Stomach smooth muscle (tissue), 2 donors: ENCODE measurements around the gene PAN2.

Experiments used
- H3K27ac ChIP-seq: one replicate; pipeline ENCODE4 v1.7.0; 2013; ENCODE audit warnings: mild to moderate bottlenecking, low read length, inconsistent platforms
- H3K27me3 ChIP-seq, 2 donors: one replicate each; pipeline ENCODE4 v1.7.0; 2013; ENCODE audit warnings: low read length in 2 of 2; ENCODE audit not compliant: insufficient read depth in 2 of 2, control insufficient read depth in 1 of 2
- H3K36me3 ChIP-seq, 2 donors: one replicate each; pipeline ENCODE4 v1.7.0; 2013; ENCODE audit warnings: low read length in 2 of 2; ENCODE audit not compliant: control insufficient read depth in 2 of 2, insufficient read depth in 2 of 2
- H3K4me1 ChIP-seq: one replicate; pipeline ENCODE4 v1.7.0; 2013; ENCODE audit warnings: low read length; ENCODE audit not compliant: control insufficient read depth, insufficient read depth
- H3K4me3 ChIP-seq, 2 donors: one replicate each; pipeline ENCODE4 v1.7.0; 2013; ENCODE audit warnings: low read length in 2 of 2
- H3K9ac ChIP-seq, 2 donors: one replicate each; pipeline ENCODE4 v1.7.0; 2013; ENCODE audit warnings: low read length in 2 of 2, mild to moderate bottlenecking in 1 of 2
- H3K9me3 ChIP-seq, 2 donors: one replicate each; pipeline ENCODE4 v1.7.0; 2013; ENCODE audit warnings: low read length in 2 of 2; ENCODE audit not compliant: control insufficient read depth in 2 of 2
- donor health status: healthy.
- donor health status: Pancreatic carcinoma.

The PAN2 gene, protein sequence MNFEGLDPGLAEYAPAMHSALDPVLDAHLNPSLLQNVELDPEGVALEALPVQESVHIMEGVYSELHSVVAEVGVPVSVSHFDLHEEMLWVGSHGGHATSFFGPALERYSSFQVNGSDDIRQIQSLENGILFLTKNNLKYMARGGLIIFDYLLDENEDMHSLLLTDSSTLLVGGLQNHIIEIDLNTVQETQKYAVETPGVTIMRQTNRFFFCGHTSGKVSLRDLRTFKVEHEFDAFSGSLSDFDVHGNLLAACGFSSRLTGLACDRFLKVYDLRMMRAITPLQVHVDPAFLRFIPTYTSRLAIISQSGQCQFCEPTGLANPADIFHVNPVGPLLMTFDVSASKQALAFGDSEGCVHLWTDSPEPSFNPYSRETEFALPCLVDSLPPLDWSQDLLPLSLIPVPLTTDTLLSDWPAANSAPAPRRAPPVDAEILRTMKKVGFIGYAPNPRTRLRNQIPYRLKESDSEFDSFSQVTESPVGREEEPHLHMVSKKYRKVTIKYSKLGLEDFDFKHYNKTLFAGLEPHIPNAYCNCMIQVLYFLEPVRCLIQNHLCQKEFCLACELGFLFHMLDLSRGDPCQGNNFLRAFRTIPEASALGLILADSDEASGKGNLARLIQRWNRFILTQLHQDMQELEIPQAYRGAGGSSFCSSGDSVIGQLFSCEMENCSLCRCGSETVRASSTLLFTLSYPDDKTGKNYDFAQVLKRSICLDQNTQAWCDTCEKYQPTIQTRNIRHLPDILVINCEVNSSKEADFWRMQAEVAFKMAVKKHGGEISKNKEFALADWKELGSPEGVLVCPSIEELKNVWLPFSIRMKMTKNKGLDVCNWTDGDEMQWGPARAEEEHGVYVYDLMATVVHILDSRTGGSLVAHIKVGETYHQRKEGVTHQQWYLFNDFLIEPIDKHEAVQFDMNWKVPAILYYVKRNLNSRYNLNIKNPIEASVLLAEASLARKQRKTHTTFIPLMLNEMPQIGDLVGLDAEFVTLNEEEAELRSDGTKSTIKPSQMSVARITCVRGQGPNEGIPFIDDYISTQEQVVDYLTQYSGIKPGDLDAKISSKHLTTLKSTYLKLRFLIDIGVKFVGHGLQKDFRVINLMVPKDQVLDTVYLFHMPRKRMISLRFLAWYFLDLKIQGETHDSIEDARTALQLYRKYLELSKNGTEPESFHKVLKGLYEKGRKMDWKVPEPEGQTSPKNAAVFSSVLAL

DNA sequence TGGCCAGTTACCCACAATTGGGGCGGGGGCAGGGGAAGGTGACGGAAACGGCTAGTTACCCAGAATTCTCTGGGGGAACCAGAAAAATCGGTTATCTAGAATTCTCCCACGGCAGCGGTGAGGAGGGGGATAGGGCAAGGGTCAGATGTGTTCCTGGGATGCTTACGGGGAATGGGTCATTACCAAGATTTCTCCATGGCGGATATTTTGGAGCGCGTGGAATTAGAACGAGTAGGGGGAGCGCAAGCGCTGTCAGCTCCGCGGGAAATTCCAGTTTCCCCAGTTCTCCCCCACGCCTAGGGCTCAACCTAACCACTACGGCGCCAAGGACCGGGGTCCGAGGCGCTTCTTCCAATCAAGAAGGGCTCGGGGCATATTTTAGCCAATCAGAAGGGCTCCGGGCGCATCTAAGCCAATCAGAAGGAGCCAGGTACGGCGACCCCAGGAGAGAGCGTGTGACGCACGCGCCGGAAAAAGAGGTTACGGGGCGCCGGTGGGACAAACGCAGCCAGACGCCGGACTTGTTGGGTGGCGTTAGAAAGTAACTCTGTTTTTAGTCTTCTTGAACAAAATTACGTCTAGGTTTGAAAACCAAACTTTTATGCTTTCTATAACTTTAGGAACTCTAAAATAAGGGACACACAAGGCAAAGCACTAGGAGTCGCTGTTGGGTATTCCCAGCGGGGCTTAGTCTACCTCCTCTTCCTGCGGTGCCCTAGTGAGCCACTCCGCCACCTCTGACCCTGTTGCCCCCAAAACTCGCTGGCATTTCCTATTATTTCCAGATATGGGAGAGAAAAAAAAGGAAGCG, at the start of gene PAN2:
Gene PAN2, minus strand, starts transcription at position 322 of the 811 bp plus-strand sequence. CDS start 906 bp downstream, outside the sequence.
- H3K36me3 ChIP-seq, result peaks cover 0 to under 1% of the 10 kb centered on the region in 2 donors
- no peaks in the 10 kb centered on the region for H3K9me3 ChIP-seq
- peak within 1 kb of the TSS; percentile 97 to 98 for H3K9ac ChIP-seq
- H3K4me1 ChIP-seq, result peaks cover 16% of the 10 kb centered on the region
- H3K27ac ChIP-seq, result peak within 1 kb of the TSS; percentile 99
- peak within 1 kb of the TSS; percentile 82 to 90 for H3K4me3 ChIP-seq
- no peaks in the 10 kb centered on the region for H3K27me3 ChIP-seq

DNA sequence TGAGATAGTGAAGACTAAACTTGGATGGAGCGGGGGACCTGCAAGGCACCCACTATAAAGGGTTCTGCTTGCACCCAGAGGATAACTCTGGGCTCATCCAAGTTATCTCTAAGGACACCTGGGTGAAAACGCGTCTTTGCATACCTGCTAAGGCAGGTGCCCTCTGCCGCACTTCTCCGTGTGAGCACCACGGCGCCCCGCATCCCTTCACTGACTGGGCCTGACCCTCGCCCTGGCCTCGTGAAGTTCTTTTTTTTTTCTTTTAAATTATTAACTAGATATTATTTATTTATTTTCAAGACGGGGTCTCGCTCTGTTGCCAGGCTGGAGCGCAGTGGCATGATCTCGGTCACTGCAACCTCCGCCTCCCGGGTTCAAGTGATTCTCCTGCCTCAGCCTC, 48.8 kb upstream of the PAN2 start:
- Histone ChIP-seq H3K27ac (no peak overlapping the region), H3K36me3 (no peaks in the 10 kb centered on the region), H3K9ac (no peak overlapping the region), H3K27me3 (no peaks in the 10 kb centered on the region), H3K4me1 (no peaks in the 10 kb centered on the region), H3K9me3 (no peaks in the 10 kb centered on the region), H3K4me3 (no peak overlapping the region)

DNA sequence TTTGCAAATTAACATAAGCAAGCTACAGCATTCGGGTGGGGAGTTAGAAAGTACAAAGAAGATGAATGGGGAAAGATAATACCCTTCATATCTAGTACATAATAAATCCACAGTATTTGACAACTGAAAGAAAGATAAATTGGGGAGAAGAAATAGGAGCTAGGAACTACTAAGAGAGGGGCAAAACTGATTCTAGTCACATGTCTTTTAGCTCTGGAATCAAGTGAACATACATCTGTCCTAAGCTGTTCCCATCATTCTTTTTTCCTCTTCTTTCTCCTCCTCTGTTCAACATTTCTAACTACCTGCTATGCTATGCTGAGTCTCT, 44.2 kb upstream of the PAN2 start:
- no peak overlapping the region for H3K27ac ChIP-seq
- no peaks in the 10 kb centered on the region for H3K9me3 ChIP-seq
- no peak overlapping the region for H3K9ac ChIP-seq
- no peaks in the 10 kb centered on the region for H3K36me3 ChIP-seq
- no peaks in the 10 kb centered on the region for H3K27me3 ChIP-seq
- H3K4me1 ChIP-seq, result no peaks in the 10 kb centered on the region
- H3K4me3 ChIP-seq, result no peak overlapping the region

DNA sequence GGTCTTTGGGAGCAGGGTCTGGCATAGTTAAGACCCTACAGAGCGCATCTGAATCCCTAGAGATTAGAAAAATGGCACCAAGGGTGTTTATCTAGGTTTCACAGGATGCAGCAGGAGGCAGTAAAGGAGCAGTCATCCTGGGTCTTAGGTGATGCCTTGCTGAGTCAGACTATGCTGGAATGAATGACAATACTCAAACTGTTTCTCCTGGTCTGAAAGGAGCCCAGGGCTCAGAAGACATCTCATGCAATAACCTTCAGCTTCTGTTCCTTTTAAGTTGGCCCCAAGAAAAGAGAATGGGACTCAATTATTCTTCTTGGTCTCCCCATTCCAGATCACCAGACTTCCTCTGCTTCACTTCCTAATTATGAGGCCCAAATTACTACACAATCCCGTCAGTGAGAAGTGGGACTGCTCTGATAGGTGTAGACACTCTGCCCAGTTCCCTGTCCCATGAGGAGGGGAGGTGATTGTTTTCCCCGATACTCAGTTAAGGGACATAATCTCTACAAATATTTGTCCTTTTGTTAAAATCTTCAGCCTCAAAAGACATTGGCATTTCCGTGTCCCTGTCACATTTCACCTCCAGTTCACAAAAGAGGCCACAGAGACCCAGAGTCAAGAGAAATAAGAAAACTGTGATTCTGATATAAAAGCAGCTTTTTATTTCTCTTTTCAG, 43.6 kb upstream of the PAN2 start:
- H3K27ac ChIP-seq, result no peak overlapping the region
- no peaks in the 10 kb centered on the region for H3K27me3 ChIP-seq
- H3K9ac ChIP-seq, result no peak overlapping the region
- no peaks in the 10 kb centered on the region for H3K36me3 ChIP-seq
- H3K9me3 ChIP-seq, result no peaks in the 10 kb centered on the region
- no peaks in the 10 kb centered on the region for H3K4me1 ChIP-seq
- H3K4me3 ChIP-seq, result no peak overlapping the region

DNA sequence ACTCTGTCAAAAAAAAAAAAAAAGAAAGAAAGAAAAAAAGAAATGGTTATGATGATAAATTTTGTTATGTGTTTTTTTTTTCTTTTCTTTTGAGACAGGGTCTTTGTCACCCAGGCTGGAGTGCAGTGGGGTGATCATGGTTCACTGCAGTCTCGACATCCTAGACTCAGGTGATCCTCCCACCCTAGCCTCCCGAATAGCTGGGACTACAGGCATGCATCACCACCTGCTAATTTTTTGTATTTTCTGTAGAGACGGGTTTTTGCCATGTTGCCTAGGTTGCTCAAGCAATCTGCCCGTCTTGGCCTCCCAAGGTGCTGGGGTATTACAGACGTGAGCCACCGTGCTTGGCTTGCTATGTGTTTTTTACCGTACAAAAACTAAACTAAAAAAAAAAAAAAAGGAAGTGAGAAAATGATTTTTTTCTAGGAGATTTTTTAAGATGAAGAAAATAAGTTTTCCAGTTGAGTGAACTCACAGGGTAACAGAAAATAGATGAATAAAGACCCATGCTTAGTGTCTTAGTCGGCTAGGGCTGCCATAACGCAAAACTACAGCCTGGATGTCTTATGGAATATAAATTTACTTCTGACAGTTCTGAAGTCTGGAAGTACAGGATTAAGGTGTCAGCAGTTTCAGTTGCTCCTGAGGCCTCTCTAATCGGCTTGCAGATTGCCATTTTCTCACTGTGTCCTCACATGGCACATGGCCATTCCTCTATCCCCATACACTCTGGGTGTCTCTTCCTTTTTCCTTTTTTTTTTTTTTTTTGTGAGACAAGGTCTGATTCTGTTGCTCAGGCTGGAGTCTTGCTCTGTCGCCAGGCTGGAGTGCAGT, 42.0 kb upstream of the PAN2 start:
- Histone ChIP-seq H3K9me3 (no peaks in the 10 kb centered on the region), H3K27me3 (no peaks in the 10 kb centered on the region), H3K27ac (no peak overlapping the region), H3K9ac (no peak overlapping the region), H3K4me3 (no peak overlapping the region), H3K36me3 (no peaks in the 10 kb centered on the region), H3K4me1 (no peaks in the 10 kb centered on the region)

DNA sequence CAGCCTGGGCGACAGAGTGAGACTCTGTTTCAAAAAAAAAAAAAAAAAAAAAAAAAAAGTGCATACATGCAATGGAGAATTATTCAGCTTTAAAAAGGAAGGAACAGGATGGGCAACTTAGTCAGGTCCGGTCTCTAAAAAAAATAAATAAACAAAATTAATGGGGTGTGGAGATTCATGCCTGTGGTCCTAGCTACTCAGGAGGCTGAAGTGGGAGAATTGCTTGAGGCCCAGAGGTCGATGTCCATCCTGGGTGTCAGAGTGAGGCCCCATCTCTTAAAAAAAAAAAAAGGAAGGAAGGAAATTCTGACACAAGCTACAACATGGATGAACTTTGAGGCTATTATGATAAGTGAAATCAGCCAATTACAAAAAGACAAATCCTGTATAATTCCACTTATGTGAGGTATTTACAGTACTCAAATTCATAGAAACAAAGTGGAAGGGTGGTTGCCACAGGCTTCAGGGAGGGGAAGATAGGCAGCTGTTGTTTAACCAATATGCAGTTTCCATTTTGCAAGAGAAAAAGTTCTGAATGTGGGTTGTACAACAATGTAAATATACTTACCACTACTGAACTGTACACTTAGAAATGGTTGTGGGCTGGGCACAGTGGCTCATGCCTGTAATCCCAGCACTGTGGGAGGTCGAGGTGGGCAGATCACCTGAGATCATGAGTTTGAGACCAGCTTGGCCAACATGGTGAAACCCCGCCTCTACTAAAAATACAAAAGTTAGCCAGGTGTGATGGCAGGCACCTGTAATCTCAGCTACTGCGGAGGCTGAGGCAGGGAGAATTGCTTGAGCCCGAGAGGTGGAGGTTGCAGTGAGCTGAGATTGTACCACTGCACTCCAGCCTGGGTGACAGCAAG, 41.2 kb upstream of the PAN2 start:
- Histone ChIP-seq H3K9ac (no peak overlapping the region), H3K36me3 (no peaks in the 10 kb centered on the region), H3K27ac (no peak overlapping the region), H3K27me3 (no peaks in the 10 kb centered on the region), H3K4me1 (no peaks in the 10 kb centered on the region), H3K4me3 (no peak overlapping the region), H3K9me3 (no peaks in the 10 kb centered on the region)

DNA sequence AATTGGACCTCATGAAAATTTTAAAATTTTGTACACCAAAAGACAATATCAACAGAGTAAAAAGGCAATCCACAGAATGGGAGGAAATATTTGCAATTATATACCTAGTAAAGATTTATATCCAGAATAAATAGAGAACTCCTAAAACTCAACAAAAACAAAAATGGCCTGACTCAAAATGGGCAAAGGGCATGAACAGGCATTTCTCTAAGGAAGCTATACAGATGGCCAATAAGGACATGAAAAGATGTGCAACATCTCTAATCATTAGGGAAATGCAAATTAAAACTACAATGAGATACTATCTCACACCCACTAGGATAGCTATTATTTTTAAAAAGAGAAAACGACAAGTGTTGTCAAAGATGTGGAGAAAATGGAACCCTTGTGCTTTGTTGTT, 39.7 kb upstream of the PAN2 start:
- Histone ChIP-seq H3K36me3 (no peaks in the 10 kb centered on the region), H3K9ac (no peak overlapping the region), H3K4me3 (no peak overlapping the region), H3K9me3 (no peaks in the 10 kb centered on the region), H3K27me3 (no peaks in the 10 kb centered on the region), H3K27ac (no peak overlapping the region), H3K4me1 (no peaks in the 10 kb centered on the region)

DNA sequence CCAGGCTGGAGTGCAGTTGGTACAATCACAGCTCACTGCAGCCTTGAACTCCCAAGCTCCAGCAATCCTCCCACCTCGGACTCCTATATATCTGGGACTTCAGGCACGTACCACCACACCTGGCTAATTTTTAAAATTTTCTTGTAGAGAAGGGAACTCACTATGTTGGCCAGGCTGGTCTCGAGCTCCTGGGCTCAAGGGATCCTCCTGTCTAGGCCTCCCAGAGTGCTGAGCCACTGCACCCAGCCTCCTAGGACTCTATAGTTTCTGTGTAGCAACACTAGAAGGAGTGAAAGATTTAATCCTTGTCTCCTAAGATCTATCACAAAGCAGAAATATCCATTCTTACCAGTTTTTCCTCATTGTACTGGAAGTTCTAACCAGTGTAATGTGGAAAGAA, 33.1 kb upstream of the PAN2 start:
- no peaks in the 10 kb centered on the region for H3K9me3 ChIP-seq
- H3K27ac ChIP-seq, result no peak overlapping the region
- no peak overlapping the region for H3K4me3 ChIP-seq
- no peaks in the 10 kb centered on the region for H3K36me3 ChIP-seq
- no peak overlapping the region for H3K9ac ChIP-seq
- H3K27me3 ChIP-seq, result peaks cover 0 to 2% of the 10 kb centered on the region in 2 donors
- H3K4me1 ChIP-seq, result no peaks in the 10 kb centered on the region
